ENCODE results near the gene GPN2. TPM values are rescaled to one million over a fixed set of nuclear protein-coding genes. Genes with fewer than 3 reads are reported as not detected.

The GPN2 gene
- total and polyA plus RNA-seq, 8 donors = 23.5 to 34.1 (median 31.0) TPM

DNA sequence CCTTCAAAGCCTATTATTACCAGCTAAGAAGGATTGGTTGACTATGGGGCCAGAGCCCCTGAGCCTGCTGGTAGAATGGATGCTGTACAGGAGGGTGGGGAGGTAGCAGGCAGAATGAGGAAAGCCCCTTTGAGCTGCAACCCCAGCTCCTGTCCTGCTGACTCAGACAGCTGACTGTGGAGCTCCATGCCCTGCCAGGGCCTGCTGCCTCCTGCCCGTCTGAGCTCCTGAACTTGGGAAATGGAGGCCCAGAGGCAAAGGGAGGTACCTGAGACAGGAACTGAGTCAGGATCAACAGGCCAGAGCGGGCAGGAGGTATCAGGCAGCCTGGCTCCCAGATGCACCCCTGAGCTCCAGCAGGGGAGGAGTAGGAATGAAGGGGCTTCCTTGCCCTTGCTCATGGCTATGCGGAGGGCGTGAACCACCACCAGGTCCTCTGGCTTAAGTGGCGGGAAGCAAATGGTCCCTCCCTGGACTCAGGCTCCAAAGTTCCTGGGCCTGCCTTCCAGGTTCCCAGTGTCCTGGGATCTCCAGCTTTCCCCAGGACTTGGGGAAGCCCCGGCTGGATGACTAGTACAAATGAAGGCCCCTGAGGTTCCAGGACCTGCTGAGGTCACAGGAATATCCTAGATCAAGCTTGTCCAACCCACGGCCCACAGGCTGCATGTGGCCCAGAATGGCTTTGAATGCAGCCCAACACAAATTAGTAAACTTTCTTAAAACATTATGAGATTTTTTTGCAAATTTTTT, 31.0 kb downstream of the GPN2 start:
- H3K4me3 ChIP-seq = no peak overlapping the region

DNA sequence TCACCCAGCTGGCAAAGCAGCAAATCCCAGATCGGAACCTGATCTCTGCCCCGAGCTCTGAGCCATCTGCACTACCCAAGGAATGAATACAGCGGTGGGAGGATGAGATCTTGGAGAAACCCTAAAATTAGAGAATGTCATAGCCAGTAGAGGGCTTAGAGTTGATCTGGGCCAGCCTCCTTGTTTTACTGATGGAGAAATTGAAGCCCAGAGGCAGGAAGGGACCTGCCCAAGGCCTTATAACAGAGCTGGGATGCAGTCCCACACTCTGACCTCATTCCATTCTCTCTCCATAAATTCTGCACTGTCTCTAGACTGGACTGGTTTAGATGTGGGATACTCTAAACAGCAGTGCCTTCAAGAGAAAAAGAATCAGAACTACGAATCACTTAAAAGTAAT, 31.9 kb downstream of the GPN2 start:
- intact Hi-C loops (cut with DNase I) = no loop called here
- DNase-seq (no peak), ATAC-seq (no peak)
- Histone ChIP-seq H3K27me3 (no peaks in the 10 kb centered on the region), H3K9me3 (no peaks in the 10 kb centered on the region), H3K4me3 (no peak overlapping the region), H3K36me3 (peaks cover 0 to 42% of the 10 kb centered on the region in 2 donors), H3K27ac (no peak overlapping the region), H3K4me1 (peaks cover 0 to 9% of the 10 kb centered on the region in 2 donors)
- TF ChIP-seq, protein P1, sequence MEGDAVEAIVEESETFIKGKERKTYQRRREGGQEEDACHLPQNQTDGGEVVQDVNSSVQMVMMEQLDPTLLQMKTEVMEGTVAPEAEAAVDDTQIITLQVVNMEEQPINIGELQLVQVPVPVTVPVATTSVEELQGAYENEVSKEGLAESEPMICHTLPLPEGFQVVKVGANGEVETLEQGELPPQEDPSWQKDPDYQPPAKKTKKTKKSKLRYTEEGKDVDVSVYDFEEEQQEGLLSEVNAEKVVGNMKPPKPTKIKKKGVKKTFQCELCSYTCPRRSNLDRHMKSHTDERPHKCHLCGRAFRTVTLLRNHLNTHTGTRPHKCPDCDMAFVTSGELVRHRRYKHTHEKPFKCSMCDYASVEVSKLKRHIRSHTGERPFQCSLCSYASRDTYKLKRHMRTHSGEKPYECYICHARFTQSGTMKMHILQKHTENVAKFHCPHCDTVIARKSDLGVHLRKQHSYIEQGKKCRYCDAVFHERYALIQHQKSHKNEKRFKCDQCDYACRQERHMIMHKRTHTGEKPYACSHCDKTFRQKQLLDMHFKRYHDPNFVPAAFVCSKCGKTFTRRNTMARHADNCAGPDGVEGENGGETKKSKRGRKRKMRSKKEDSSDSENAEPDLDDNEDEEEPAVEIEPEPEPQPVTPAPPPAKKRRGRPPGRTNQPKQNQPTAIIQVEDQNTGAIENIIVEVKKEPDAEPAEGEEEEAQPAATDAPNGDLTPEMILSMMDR (IDR thresholded peaks at IDR 0.05) = no peak

More for the DNA sequence above, 31.0 kb downstream of the GPN2 start:
- DNase-seq (no peak), ATAC-seq (no peak)
- H3K27ac ChIP-seq = no peak overlapping the region
- peaks cover 0 to 14% of the 10 kb centered on the region in 2 donors for H3K4me1 ChIP-seq
- H3K9me3 ChIP-seq = no peaks in the 10 kb centered on the region
- TF ChIP-seq, protein P1 (IDR thresholded peaks at IDR 0.05) = no peak
- intact Hi-C loops (cut with DNase I) = no loop called here
- peaks cover 0 to 33% of the 10 kb centered on the region in 2 donors for H3K36me3 ChIP-seq
- H3K27me3 ChIP-seq = no peaks in the 10 kb centered on the region

DNA sequence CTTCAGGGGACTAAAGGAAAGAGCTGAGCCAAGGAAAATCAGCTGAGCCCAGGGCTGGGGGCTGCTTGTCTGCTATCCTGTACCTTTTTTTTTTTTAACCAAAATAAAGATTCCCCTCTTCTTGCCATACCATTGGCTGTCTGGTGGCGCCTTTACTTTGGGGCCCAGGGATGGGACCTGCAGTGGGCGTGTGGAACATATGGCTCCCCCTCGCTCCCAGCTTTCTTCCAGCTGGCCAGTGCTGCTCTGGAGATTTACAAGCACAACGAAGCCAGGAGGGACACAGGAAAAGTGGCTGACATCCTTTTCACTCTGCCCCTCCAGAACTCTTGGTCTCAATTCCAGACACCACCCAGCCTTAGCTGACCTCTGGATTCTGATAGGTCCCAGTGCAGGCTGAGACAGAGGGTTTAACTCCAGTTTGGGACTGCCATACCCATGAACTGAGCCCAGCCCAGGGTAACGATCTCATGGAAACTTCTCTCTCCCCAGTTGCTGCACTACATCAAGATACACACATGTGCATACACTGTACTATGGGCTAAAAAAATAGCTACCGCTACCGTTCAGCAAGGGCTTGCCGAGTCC, 32.5 kb downstream of the GPN2 start:
- Histone ChIP-seq H3K36me3 (peaks cover 0 to 48% of the 10 kb centered on the region in 2 donors), H3K4me3 (no peak overlapping the region), H3K4me1 (peaks cover 0 to 10% of the 10 kb centered on the region in 2 donors), H3K27me3 (no peaks in the 10 kb centered on the region), H3K9me3 (no peaks in the 10 kb centered on the region), H3K27ac (no peak overlapping the region)
- intact Hi-C loops (cut with DNase I) = no loop called here
- ATAC-seq (no peak), DNase-seq (no peak)
- TF ChIP-seq, protein P1 (IDR thresholded peaks at IDR 0.05) = no peak

DNA sequence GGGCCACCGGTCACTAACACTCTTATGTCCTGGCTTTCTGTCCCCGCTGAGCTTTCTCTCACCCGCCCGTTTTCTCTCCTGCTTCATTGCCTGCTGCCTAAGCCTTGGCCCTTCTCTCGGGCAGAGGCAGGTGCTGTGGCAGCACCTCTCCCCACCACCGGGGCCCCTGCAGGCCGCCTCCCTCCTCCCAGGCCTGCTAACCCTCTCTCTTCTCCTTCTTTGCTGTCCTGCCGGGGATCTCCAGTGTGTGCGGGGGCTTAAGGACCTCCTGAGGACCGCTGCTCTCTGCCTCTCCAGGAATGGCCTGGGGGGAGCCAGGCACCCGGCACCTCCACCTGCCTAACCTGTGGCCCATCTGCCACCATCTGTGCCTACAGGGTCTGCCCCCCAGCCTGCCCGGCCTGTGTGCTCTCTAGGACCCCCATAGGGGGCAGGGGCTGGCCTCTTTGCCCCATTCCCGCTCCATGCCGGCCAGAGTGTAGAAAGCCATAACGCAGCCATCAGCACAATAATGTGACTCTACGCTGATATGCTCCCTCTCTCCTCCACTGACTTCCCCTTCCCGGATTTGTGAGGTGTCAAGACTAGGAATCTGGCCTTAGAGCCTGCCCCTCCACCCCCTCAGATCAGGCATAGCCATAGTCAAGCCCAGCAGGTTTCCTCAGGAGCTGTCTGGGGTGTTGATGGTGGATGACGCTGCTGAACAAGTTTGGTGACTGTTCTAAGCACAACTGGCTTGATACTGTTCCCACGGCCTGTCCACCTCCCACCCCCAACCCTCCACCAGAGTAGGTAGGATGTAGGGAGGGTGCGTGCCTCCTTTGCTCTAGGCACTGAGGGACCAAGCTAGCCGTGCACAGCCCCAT, 33.2 kb downstream of the GPN2 start:
- Histone ChIP-seq H3K36me3 (peaks cover 0 to 55% of the 10 kb centered on the region in 2 donors), H3K27ac (no peak overlapping the region)
- no peak for ATAC-seq

More for the DNA sequence above, 33.2 kb downstream of the GPN2 start:
- Histone ChIP-seq H3K9me3 (no peaks in the 10 kb centered on the region), H3K27me3 (no peaks in the 10 kb centered on the region), H3K4me1 (peaks cover 0 to 10% of the 10 kb centered on the region in 2 donors), H3K4me3 (no peak overlapping the region)
- DNase-seq = no peak
- intact Hi-C loops (cut with DNase I) = no loop called here
- TF ChIP-seq, protein P1 (IDR thresholded peaks at IDR 0.05) = no peak
